ENCODE data around the gene NCOA1.
"Not testable (repeated sequence)": the region's sequence is repeated elsewhere in the genome, so short reads cannot be mapped to it uniquely, and the experiment has no call there.

NCOA1 gene

DNA sequence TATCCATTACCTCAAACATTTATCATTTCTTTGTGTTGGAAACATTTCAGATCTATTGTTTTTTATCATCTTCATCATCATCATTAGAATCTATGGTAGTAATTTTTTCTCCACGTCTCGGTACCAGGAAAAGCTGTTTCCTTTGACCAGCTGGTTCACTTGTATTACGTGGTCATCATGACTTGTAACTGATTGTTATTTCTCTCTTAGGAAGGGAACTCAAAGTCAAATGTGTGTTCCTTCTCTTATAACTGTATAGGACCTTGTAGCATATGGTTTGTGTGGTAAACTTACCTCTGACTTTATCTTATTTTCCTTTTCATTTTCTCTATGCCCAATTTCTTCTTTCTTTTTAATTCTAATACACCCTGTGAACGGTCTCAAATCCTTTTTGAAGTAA lies 16.5 kb downstream of the NCOA1 start:
- no peak for DNase-seq (ENCODE audit: low read depth)

DNA sequence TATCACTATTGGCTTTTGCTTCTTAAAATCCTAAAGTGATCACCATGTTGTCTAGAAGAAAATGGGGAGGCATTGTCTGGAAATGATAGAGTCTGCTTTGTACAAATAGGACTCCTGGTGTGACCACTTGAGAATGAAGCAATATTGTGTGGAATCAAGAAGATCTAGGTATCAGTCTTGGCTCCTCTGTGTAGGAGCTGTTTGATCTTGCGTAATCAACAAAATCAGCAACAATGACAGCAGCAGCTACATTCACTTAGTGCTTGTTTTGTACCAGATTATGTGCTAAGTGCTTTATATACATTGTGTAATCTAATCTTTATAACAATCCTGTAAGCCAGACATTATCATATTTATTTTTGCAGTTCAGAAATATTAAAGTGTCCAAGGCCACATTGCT lies 17.8 kb downstream of the NCOA1 start:
- DNase-seq (ENCODE audit: low read depth), result no peak

DNA sequence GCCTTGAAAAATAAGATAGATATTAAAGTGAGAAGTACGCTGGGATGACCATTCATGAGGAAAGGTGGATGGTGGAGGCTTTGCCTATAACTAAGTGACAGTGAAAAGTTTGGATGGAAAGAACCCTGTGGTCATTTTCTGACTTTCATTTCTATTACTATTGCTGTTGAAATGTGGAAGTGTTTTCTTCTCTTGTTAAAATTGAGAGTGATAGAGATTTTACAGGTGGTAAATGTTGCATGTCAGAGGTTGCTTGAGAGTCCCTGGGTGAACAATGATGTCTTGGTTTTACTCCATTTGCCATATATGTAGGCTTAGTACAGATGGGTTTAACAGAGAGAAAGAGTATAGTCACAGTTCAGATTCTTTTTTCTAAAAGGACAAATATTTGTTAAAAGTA lies 18.4 kb downstream of the NCOA1 start:
- no peak for DNase-seq (ENCODE audit: low read depth)

DNA sequence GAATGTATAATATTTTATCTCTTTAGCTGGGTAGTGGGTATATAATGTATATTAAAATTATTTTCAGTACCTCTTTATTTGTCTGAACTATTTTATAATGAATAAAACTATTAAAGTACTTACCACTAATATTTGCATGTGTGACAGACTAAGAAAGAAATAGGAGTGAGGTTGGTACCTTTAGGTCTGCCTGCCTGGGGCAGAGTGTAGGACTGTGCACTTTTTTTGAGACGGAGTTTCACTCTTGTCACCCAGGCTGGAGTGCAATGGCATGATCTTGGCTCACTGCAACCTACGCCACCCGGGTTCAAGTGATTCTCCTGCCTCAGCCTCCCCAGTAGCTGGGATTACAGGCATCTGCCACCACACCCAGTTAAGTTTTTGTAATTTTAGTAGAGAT lies 18.8 kb downstream of the NCOA1 start:
- no peak for DNase-seq (ENCODE audit: low read depth)

DNA sequence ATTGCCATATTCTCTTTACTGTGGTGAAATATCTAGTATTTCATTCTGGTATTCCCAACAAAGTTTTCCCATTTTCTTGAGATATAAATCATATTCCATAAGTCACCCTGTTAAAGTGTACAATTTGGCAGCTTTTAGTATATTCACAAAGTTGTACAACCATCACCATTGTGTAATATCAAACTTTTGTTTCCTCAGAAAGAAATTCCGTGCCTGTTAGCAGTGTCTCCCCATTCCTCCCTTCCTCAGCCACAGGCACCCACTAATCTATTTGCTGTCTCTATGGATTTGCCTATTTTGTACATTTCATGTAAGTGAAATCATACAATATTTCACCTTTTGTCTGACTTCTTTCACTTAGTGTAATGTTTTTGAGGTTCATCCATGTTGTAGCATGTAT lies 19.7 kb downstream of the NCOA1 start:
- no peak for DNase-seq (ENCODE audit: low read depth)

DNA sequence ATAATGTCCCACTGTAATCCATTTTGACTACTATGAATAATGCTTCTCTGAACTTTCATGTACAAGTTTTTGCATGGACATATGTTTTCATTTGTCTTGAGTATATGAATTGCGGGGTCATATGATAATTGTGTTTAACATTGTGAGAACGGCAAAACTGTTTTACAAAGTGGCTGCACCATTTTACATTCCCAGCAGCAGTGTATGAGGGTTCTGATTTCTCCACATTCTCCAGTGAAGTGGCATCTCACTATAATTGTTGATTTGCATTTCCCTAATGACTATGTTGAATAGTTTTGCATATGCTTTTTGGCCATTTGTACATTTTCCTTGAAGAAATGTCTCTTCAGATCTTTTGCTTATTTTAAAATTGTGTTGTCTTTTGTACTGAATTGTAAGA lies 20.1 kb downstream of the NCOA1 start:
- DNase-seq (ENCODE audit: low read depth), result no peak

DNA sequence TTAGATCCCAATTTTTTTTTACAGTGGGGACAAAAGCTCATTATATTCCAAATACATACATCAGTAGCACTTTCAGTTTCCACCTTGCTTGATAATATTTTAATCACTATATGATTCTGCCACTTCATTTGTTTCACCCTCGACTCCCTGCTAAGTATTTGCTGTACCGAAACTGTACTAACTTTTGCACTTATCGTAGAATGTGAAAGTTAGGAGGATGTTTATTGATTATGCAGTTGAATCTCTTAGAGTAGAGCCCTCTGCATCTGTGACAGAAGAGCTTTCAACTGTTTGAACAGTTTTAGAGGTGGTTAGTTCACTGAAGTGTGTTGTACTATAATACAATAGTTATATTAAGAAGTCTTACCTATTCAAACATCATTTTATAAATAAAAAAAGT lies 20.8 kb downstream of the NCOA1 start:
- no peak for DNase-seq (ENCODE audit: low read depth)

DNA sequence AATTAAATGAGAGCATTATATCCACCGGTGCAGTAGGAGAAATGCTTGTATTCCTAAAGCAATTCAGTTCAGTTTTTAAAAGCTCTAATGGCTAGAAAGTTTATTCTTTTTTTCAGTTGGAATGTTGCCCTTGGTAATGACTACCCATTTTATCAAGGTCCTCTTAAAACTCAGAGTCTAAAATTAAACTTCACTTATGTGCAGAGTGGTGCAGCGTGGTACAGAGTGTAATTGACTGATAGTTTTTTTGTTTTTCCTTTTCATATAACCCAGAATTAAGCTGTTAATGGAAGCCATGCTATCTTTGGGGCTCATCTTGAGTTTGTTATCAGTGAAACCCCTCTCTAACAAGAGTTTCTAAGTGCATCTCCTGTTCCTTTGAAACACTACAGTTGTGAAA lies 21.4 kb downstream of the NCOA1 start:
- no peak for DNase-seq (ENCODE audit: low read depth)

DNA sequence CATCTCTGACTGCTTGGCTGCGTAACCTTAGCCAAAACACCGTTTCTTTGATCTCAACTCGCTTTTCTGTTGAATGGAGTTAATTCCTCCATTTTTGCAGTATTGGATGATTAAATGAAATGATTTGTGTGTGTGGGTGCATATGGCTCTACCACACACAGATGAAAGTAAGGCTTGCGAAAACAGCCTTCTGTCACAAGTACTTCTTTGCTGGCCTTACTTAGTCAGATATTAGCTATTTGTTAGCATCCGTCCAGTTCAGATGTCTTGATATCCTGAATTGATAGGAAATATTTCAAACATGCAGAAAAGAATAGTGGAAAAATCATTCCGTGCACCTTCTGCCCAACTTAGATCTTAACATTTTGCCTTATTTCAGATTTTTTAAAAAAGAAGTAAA lies 21.8 kb downstream of the NCOA1 start:
- no peak for DNase-seq (ENCODE audit: low read depth)

DNA sequence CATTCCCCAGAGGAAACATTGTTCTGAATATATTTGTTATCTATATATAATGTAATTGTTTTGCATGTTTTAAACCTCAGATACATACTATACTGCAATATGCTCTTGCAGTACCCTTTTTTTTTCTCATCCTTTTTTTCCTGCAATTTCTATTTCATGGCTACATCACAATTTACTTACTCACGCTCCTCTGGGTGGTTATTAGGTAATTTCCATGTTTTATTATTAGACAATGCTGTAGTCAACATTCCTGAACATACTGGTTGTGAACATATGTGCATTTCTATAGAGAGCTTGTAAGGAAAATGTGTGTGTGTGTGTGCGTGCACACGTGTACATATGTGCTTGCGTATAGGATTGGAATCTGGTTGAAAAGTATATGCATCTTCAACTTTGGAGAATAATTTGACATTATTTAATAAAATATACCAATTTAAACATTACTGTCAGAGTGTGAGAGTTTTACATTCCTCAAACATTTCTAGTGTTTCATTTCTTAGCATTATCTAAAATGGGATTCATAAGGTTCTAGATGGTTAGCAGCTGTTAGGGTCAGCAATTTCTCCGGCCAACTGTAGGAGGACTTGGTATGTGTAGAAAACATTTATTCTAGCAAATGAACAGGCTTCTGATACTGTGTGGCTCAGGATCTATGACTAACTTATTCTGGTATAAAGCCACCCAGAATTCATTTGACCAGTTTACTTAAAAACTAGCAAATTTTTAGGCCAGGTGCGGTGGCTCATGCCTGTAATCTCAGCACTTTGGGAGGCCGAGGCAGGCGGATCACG lies 22.4 kb downstream of the NCOA1 start:
- DNase-seq (ENCODE audit: low read depth), result no peak

DNA sequence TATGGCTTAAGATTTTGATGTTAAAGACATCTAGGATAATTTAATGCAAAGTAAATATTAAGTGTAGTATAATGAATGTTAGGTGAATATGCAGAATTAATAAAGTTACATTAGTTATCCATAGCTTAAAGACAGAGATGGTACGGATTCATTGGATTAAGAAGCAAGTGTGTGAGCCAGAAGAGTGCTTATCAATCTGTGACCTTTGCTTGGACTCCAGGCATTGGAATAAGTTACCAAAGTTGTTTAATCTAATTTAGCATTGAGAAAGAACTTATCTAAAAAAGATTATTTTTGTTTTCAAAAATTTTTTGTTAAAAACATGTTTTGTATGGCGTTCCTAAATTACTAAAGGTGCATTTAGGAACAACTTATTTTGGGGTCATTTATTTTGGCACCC lies 23.8 kb downstream of the NCOA1 start:
- no peak for DNase-seq (ENCODE audit: low read depth)

DNA sequence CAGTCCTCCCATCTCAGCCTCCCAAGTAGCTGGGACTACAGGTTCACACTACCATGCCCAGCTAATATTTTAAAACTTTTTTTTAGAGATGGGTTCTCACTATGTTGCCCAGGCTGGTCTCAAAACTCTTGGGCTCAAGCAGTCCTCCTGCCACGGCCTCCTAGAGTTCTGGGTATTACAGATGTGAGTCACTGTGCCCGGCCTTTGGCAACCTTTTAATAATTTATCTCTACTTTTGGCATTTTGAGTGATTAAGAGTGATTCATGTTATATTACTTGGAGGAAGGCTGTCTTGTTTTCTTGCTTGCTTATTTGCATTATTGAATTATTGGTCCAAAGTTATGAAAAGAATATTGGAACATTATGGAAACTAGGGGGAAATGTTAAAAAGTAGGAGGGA lies 24.3 kb downstream of the NCOA1 start:
- DNase-seq (ENCODE audit: low read depth), result no peak

DNA sequence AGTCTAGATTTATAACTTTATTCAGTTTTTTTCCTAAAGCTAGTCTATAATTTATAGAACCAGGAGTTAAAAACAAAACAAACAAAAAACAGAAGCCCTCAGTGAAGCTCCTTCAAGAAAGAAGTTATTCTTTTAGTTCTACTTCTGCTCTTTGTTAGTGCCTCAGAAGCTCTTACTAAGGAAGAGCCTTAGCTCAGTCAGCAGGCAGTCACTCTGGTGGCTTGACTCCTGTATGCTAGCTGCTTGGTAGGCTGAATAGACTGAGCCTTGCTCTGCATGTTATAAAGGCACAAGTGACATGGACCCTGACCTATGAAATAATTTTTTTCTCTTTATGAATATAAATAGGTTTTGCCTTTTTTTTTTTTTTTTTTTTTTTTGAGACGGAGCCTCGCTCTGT lies 24.8 kb downstream of the NCOA1 start:
- no peak for DNase-seq (ENCODE audit: low read depth)

DNA sequence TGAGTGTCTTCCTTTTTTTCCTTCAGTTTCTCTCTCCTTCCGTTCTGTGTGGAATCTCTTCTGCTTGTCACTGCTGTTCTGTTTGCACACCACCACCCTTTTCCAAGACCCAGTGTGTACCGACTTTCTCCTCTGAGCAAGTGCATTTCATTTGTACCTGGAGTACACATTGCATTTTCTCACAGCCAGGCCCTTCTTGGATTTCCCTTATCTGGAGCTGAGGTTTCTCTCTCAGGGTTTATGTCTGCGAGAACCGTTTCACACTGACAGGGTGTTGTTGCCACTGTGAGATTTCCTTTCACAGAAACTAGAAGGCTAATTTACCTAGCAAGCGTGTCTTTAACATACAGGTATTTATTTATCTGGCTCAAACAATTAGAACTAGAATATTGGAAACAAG lies 26.2 kb downstream of the NCOA1 start:
- DNase-seq (ENCODE audit: low read depth), result no peak

DNA sequence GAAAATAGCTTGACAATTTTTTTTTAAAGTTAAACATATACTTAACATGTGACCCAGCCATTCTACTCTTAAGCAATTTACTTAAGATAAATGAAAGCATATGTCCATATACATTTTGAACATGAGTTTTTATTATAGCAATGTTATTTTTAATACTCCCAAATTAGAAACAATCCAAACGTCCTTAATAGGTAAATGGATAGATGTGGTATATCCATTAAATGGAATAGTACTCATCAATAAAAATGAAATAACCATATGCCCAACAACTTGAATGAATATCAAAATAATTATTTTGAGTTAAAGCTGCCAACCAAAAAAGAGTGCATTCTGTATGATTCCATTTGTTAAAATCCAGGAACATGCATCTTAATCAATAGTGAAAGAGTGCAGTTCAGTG lies 29.1 kb downstream of the NCOA1 start:
- no peak for DNase-seq (ENCODE audit: low read depth)

DNA sequence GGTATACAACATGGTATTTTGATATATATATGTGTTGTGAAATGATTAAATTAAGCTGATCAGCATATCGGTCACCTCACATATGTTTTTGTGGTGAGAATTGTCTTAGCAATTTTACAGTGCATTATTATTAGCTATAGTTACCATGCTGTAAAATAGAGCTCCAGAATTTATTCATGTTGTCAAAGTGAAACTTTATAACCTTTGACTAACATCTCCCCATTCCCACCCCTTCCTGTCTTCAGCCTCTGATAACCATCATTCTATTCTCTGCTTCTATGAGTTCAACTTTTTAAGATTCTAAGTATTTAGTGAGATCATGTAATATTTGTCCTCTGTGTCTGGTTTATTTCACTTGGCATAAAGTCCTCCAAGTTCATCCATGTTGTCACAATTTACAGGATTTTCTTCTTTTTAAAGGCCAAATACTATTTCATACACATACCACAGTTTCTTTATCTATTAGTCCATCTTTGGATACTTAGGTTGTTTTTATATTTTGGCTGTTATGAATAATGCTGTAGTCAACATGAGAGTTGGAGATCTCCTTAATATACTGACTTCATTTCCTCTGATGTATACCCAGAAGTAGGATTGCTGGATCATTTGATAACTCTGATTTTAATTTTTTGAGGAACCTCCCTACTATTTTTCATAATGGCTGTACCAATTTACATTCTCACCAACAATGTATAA lies 30.3 kb downstream of the NCOA1 start:
- DNase-seq (ENCODE audit: low read depth), result no peak

DNA sequence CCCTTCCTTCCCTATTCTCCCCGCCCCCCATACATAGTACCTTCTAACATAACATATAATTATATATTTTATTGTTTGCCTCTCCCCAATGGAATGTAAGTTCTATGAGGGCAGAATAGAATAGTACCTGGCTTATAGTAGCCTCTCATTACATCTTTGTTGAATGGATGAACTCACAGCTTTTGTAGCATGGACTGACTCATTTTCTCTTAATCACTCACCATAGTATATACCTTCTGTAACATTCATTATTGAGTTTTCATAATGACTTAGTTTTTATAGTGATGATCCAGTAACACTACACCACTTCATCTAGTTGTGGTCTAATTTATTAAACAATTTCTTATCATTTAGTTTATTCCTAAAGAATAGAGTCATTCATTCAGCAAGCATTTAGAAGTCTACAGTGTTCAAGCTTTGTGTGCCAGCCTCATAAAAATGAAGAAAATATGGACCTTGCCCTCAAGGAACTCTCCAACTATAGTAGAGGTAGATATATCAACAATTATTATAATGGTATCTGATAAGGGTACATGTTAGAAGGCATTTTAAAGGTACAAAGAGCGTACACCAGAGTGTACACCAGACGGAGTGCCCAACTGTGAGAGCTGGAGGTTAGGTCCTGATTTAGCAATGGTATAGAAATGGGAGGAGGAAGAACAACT lies 31.1 kb downstream of the NCOA1 start:
- DNase-seq (ENCODE audit: low read depth), result no peak

DNA sequence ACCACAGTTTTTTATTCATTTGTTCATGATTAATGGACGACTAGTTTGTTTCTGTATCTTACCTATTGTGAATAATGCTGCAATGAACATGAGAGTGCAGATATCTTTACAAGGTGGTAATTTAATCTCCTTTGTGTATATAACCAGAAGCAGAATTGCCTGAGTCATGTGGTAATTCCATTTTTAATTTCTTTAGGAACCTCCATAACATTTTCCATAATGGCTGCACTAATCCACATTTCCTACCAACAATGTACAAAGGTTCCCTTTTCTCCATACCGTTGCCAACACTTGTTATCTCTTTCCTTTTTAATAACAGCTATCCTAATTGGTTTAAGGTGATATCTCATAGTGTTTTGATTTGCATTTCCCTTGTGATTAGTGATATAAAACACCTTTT lies 36.5 kb downstream of the NCOA1 start:
- DNase-seq (ENCODE audit: low read depth), result no peak

DNA sequence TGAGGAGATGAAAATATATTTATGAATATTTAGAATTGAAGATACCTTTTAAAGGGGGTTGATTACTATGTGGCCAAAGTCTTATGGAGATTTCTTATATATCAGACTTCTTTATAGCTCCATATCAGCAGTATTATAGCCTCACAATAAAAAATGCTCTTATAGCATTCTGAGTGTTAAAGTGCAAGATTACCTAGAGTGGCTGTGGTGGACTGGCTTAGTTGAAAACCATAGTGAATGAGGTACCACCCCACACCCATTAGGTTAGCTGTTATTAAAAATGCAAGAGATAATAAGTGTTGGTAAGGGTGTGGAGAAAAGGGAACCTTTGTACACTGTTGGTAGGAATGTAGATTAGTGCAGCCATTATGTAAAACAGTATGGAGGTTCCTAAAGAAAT lies 39.7 kb downstream of the NCOA1 start:
- DNase-seq (ENCODE audit: low read depth), result no peak

DNA sequence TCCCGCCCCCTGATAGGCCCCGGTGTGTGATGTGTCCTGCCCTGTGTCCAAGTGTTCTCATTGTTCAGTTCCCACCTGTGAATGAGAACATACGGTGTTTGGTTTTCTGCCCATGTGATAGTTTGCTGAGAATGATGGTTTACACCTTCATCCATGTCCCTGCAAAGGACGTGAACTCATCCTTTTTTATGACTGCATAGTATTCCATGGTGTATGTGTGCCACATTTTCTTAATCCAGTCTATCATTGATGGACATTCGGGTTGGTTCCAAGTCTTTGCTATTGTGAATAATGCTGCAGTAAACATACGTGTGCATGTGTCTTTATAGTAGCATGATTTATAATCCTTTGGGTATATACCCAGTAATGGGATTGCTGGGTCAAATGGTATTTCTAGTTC lies 40.6 kb downstream of the NCOA1 start:
- not testable (repeated sequence) for DNase-seq (ENCODE audit: low read depth)

DNA sequence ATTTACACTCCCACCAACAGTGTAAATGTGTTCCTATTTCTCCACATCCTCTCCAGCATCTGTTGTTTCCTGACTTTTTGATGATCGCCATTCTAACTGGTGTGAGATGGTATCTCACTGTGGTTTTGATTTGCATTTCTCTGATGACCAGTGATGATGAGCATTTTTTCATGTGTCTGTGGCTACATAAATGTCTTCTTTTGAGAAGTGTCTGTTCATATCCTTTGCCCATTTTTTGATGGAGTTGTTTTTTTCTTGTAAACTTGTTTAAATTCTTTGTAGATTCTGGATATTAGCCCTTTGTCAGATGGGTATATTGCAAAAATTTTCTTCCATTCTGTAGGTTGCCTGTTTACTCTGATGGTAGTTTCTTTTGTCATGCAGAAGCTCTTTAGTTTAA lies 41.0 kb downstream of the NCOA1 start:
- DNase-seq (ENCODE audit: low read depth), result not testable (repeated sequence)

DNA sequence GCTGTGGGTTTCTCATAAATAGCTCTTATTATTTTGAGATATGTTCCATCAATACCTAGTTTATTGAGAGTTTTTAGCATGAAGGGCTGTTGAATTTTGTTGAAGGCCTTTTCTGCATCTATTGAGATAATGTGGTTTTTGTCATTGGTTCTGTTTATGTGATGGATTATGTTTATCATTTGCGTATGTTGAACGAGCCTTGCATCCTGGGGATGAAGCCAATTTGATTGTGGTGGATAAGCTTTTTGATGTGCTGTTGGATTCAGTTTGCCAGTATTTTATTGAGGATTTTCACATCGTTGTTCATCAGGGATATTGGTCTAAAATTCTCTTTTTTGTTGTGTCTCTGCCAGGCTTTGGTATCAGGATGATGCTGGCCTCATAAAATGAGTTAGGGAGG lies 42.5 kb downstream of the NCOA1 start:
- not testable (repeated sequence) for DNase-seq (ENCODE audit: low read depth)

DNA sequence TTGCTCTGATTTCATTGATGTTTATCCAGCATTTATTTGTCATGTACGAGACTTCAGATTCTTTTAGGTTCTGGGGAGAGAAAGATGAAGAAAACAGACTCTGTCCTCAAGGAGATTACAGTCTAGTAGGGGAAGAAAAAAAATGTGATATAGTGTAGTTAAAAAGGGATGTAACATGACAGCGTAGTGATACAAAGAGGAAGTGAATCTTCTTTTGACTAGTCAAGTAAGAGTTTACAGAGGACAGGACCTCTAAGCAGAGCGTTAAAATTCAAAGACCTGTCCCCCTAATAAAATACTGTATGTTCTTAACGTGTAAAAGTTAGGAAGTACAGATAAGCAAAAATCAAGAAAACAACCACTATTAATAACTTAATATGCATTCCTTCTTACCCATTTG lies 47.7 kb downstream of the NCOA1 start:
- DNase-seq (ENCODE audit: low read depth), result no peak

Measured in stimulated activated CD8-positive, alpha-beta memory T cell treated with anti-CD3 and anti-CD28 coated beads, Interleukin-12 subunit alpha, Interleukin-12 subunit beta, amount 100 ng/mL, for 4 hours (primary cell).